ENCODE results near the gene C19orf67. TPM values are rescaled to one million over a fixed set of nuclear protein-coding genes. Genes with fewer than 3 reads are reported as not detected.

Gene C19orf67
- polyA plus RNA-seq, 1 donor (not counting 4 experiments of a cell fraction or from before 2014, with no cell fraction given): not detected

GRCh38 chr19:14088634-14089411 lies 3.2 kb upstream of the C19orf67 start:
- no peak overlapping the region for H3K9ac ChIP-seq (ENCODE audit: control insufficient read depth, extremely low read depth, insufficient read depth, low read length)
- dilution Hi-C loops (cut with MboI; ENCODE audit: extremely low pct_ligation_motif_present, low sequenced_read_pairs): no loop called here
- H3K9me1 ChIP-seq (ENCODE audit: control insufficient read depth, extremely low read depth, insufficient read depth, low read length): no peaks in the 10 kb centered on the region
- DNase-seq (ENCODE audit: low read depth, low spot score) (no peak), FAIRE-seq (no peak)
- no peaks in the 10 kb centered on the region for H4K20me1 ChIP-seq (ENCODE audit: control insufficient read depth, extremely low read depth, insufficient read depth, low read length)
- H3K36me3 ChIP-seq (ENCODE audit: control insufficient read depth in 2 of 2, extremely low read depth in 1 of 2, insufficient read depth in 2 of 2, low read length in 2 of 2): peaks cover 4 to 5% of the 10 kb centered on the region in 2 experiments
- H3K27me3 ChIP-seq (ENCODE audit: control insufficient read depth, extremely low read depth, insufficient read depth, low read length): no peaks in the 10 kb centered on the region
- peak overlapping the region in 1 of 3 experiments; percentile 39 for H3K4me3 ChIP-seq (ENCODE audit: control insufficient read depth in 2 of 3, extremely low read depth in 1 of 3, insufficient read depth in 2 of 3, low read depth in 1 of 3, low read length in 3 of 3)
- H3K4me2 ChIP-seq (ENCODE audit: control insufficient read depth, extremely low read depth, insufficient read depth, low read depth, low read length): peak overlapping the region; percentile 60
- H2AFZ ChIP-seq (ENCODE audit: control insufficient read depth, low read length): no peak overlapping the region
- no peaks in the 10 kb centered on the region for H3K4me1 ChIP-seq (ENCODE audit: control insufficient read depth, extremely low read depth, insufficient read depth, low read length)
- H3K79me2 ChIP-seq (ENCODE audit: control insufficient read depth, insufficient read depth, low read length): no peaks in the 10 kb centered on the region
- no peak overlapping the region for H3K27ac ChIP-seq (ENCODE audit: control insufficient read depth, insufficient read depth, low read length)
- no peak for TF ChIP-seq CTCF (optimal IDR thresholded peaks at IDR 0.05 in 1 of 3, IDR thresholded peaks at IDR 0.05 in 1 of 3, conservative IDR thresholded peaks at IDR 0.05 in 1 of 3; ENCODE audit: extremely low read depth in 1 of 3, insufficient read depth in 2 of 3, low read length in 3 of 3)
- TF ChIP-seq EZH2 (IDR thresholded peaks at IDR 0.05; ENCODE audit: low read length): no peak
- H3K9me3 ChIP-seq (ENCODE audit: control insufficient read depth, low read depth, low read length): peaks cover 5% of the 10 kb centered on the region

DNA sequence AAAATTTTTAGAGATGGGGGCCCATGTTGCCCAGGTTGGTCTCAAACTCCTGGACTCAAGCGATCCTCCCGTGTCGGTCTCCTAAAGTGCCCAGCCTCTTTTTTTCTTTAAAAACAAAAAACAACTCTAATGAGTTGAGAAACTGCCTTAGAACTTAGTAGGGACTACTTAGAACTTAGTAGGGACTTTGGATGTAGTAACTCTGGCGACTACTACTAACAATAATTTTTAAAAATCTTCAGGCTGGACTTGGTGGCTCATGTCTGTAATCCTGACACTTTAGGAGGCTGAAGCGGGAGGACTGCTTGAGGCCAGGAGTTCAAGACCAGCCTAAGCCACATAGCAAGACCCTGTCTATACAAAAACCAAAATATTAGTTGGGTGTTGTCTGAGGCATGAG lies 515 bp upstream of the C19orf67 start:
- H3K4me3 ChIP-seq (ENCODE audit: control insufficient read depth in 2 of 3, extremely low read depth in 1 of 3, insufficient read depth in 2 of 3, low read depth in 1 of 3, low read length in 3 of 3): no peak overlapping the region
- FAIRE-seq (no peak), DNase-seq (ENCODE audit: low read depth, low spot score) (no peak)
- no peak overlapping the region for H3K27ac ChIP-seq (ENCODE audit: control insufficient read depth, insufficient read depth, low read length)
- H3K9me3 ChIP-seq (ENCODE audit: control insufficient read depth, low read depth, low read length): no peaks in the 10 kb centered on the region
- no peaks in the 10 kb centered on the region for H3K27me3 ChIP-seq (ENCODE audit: control insufficient read depth, extremely low read depth, insufficient read depth, low read length)
- no peaks in the 10 kb centered on the region for H3K79me2 ChIP-seq (ENCODE audit: control insufficient read depth, insufficient read depth, low read length)
- no peak overlapping the region for H2AFZ ChIP-seq (ENCODE audit: control insufficient read depth, low read length)
- H3K9ac ChIP-seq (ENCODE audit: control insufficient read depth, extremely low read depth, insufficient read depth, low read length): no peak overlapping the region
- no peaks in the 10 kb centered on the region for H3K9me1 ChIP-seq (ENCODE audit: control insufficient read depth, extremely low read depth, insufficient read depth, low read length)
- no peaks in the 10 kb centered on the region for H4K20me1 ChIP-seq (ENCODE audit: control insufficient read depth, extremely low read depth, insufficient read depth, low read length)
- TF ChIP-seq CTCF (optimal IDR thresholded peaks at IDR 0.05 in 1 of 3, IDR thresholded peaks at IDR 0.05 in 1 of 3, conservative IDR thresholded peaks at IDR 0.05 in 1 of 3; ENCODE audit: extremely low read depth in 1 of 3, insufficient read depth in 2 of 3, low read length in 3 of 3): no peak
- TF ChIP-seq EZH2 (IDR thresholded peaks at IDR 0.05; ENCODE audit: low read length): no peak
- H3K36me3 ChIP-seq (ENCODE audit: control insufficient read depth in 2 of 2, extremely low read depth in 1 of 2, insufficient read depth in 2 of 2, low read length in 2 of 2): peaks cover 4 to 5% of the 10 kb centered on the region in 2 experiments
- H3K4me1 ChIP-seq (ENCODE audit: control insufficient read depth, extremely low read depth, insufficient read depth, low read length): peaks cover 10% of the 10 kb centered on the region
- dilution Hi-C loops (cut with MboI; ENCODE audit: extremely low pct_ligation_motif_present, low sequenced_read_pairs): no loop called here
- no peak overlapping the region for H3K4me2 ChIP-seq (ENCODE audit: control insufficient read depth, extremely low read depth, insufficient read depth, low read depth, low read length)

Measured in keratinocyte (primary cell).